ENCODE data around the gene TIMP3. TPM values are rescaled to one million over a fixed set of nuclear protein-coding genes. Genes with fewer than 3 reads are reported as not detected.

The TIMP3 gene
- total RNA-seq, 1 experiment from 2014 or later: 0.87 TPM

DNA sequence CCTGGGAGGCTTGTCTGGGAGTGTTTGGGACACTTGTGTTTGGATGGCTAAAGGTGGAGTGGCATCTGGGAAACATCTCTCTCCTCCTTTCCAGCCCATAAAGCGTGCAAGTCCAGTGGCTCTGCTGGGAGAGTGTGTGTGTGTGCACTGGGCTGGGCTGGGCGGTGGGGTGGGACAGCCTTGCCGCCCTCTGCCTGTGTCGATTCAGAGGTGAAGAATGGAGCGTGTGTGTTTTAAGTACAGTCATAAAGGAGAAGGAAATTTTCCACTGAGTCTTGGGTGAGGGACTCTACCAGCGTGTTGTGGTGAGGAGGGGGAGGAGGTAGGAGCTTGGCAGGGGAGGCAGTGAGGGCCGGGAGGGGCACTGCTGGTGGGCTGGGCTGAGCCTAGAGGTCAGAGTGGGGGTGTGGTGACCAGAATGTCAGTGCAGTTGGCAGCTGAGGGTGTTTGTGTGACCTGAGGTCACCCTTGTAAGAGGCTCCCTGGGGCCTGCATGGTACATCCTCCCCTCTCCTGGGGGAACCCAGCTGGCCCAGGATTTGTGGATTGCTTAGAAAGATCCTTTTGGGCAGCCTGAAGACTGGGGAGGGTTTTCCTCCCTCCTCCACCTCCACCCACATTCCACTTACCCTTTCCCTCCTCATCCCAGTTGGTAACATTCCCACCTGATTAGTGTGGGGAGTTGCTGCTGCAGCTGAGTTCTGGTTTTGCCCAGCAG lies 1.7 kb downstream of the TIMP3 start:
- no peak overlapping the region for H3K14ac ChIP-seq (ENCODE audit: insufficient read depth, low read length)
- peaks cover 6% of the 10 kb centered on the region; the same call in 1 of the 2 replicates for H3K27me3 ChIP-seq (ENCODE audit: insufficient read depth, low read length)
- H3K9ac ChIP-seq (ENCODE audit: extremely low read depth, insufficient read length, low read length): no peak overlapping the region
- H2BK5ac ChIP-seq (ENCODE audit: insufficient read length, low read length): no peak overlapping the region
- no peak overlapping the region for H3K23ac ChIP-seq (ENCODE audit: insufficient read length, low read depth, low read length)
- H3K4me1 ChIP-seq (ENCODE audit: insufficient read depth, low read length): no peaks in the 10 kb centered on the region
- no peak overlapping the region for H3K27ac Mint-ChIP-seq
- no peak overlapping the region for H2AK5ac ChIP-seq (ENCODE audit: insufficient read length, low read length)
- H3K4me2 ChIP-seq (ENCODE audit: insufficient read depth, insufficient read length, low read length): no peak overlapping the region
- H3T11ph ChIP-seq (ENCODE audit: low read length): no peak overlapping the region
- peak overlapping the region; percentile 59 to 83; a peak in 4 of 5 replicates for H3K4me3 Mint-ChIP-seq
- no peaks in the 10 kb centered on the region for H3K79me2 ChIP-seq (ENCODE audit: insufficient read depth, low read length)
- H3K36me3 Mint-ChIP-seq (ENCODE audit: insufficient read depth in 1 of 3, low read depth in 3 of 3): peaks cover 0 to 8% (median 0%) of the 10 kb centered on the region in 3 experiments; a peak in 2 of 7 replicates
- TF ChIP-seq, protein P1, sequence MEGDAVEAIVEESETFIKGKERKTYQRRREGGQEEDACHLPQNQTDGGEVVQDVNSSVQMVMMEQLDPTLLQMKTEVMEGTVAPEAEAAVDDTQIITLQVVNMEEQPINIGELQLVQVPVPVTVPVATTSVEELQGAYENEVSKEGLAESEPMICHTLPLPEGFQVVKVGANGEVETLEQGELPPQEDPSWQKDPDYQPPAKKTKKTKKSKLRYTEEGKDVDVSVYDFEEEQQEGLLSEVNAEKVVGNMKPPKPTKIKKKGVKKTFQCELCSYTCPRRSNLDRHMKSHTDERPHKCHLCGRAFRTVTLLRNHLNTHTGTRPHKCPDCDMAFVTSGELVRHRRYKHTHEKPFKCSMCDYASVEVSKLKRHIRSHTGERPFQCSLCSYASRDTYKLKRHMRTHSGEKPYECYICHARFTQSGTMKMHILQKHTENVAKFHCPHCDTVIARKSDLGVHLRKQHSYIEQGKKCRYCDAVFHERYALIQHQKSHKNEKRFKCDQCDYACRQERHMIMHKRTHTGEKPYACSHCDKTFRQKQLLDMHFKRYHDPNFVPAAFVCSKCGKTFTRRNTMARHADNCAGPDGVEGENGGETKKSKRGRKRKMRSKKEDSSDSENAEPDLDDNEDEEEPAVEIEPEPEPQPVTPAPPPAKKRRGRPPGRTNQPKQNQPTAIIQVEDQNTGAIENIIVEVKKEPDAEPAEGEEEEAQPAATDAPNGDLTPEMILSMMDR (conservative IDR thresholded peaks at IDR 0.05): no peak
- H4K8ac ChIP-seq (replicated peaks; ENCODE audit: insufficient read length, low read depth, low read length): no peak overlapping the region
- H3K79me1 ChIP-seq (ENCODE audit: insufficient read depth, low read depth, low read length, poor library complexity, severe bottlenecking): no peaks in the 10 kb centered on the region
- H4K20me1 ChIP-seq (ENCODE audit: control insufficient read depth, insufficient read depth, insufficient read length): peaks cover 3% of the 10 kb centered on the region
- H2BK20ac ChIP-seq (ENCODE audit: low read depth, low read length, poor library complexity, severe bottlenecking): no peak overlapping the region
- H3K27me3 Mint-ChIP-seq (ENCODE audit: low read depth): peaks cover 42% of the 10 kb centered on the region
- no peak overlapping the region for H4K5ac ChIP-seq (ENCODE audit: insufficient read length, low read depth, low read length)
- no peak overlapping the region for H3K4ac ChIP-seq (ENCODE audit: low read depth, low read length)
- peaks cover 9% of the 10 kb centered on the region for H3K23me2 ChIP-seq (ENCODE audit: insufficient read length, low read depth, low read length, poor library complexity, severe bottlenecking)
- H3K9me3 Mint-ChIP-seq: no peaks in the 10 kb centered on the region
- H2AFZ ChIP-seq (ENCODE audit: low read length): no peak overlapping the region
- H2BK120ac ChIP-seq (ENCODE audit: low read depth, low read length, poor library complexity, severe bottlenecking): no peak overlapping the region
- WGBS (ENCODE audit: extremely low coverage, insufficient read length, low lambda C conversion rate): no CpG with 5 or more reads among the region's 7 CpGs
- H3K56ac ChIP-seq (ENCODE audit: insufficient read length, low read depth, low read length): no peak overlapping the region
- H3K27ac ChIP-seq (ENCODE audit: insufficient read length, low read depth, low read length): no peak overlapping the region
- no peak overlapping the region for H2BK15ac ChIP-seq (ENCODE audit: low read depth, low read length)
- DNase-seq: no peak
- H4K91ac ChIP-seq (ENCODE audit: insufficient read length, low read depth, low read length): no peak overlapping the region
- H3K4me1 Mint-ChIP-seq: peaks cover 30 to 52% of the 10 kb centered on the region in 2 experiments
- no peaks in the 10 kb centered on the region for H3K9me3 ChIP-seq (ENCODE audit: control insufficient read depth, low read depth, low read length)
- no peak overlapping the region for H3K18ac ChIP-seq (ENCODE audit: insufficient read length, low read depth, low read length)
- H2BK12ac ChIP-seq (ENCODE audit: insufficient read length, low read depth, low read length): no peak overlapping the region
